Upper lobe of left lung (tissue), 6 donors: Measurements from ENCODE around the gene MAPK8IP1. TPM values are rescaled to one million over a fixed set of nuclear protein-coding genes. Genes with fewer than 3 reads are reported as not detected.
A peak's percentile ranks its signal among the peaks of the same experiment; 100 is the strongest.

Experiments
- ATAC-seq, 2 donors: fragments of 200-7000 bp; cut with Tn5 transposase; one replicate each; pipeline ENCODE4 v1.9.1; 2022; ENCODE audit warnings: mild to moderate bottlenecking in 2 of 2, moderate library complexity in 2 of 2; ENCODE audit not compliant: low FRiP score in 2 of 2
- DNase-seq, 2 donors: peaks; one replicate each; pipeline ENCODE4 v3.0.0-alpha.2; 2019 to 2020
- H3K27ac ChIP-seq, 4 donors: fragments of 200-600 bp; sonication (generic); one replicate each; pipeline ENCODE4 v1.5.1; 2016 to 2019
- H3K27me3 ChIP-seq, 4 donors: fragments of 200-600 bp; sonication (generic); one replicate each; pipeline ENCODE4 v1.5.1; 2017 to 2019
- H3K36me3 ChIP-seq, 4 donors: fragments of 200-600 bp; sonication (generic); one replicate each; pipeline ENCODE4 v1.5.1; 2016 to 2019
- H3K4me1 ChIP-seq, 4 donors: fragments of 200-600 bp; sonication (generic); one replicate each; pipeline ENCODE4 v1.5.1; 2018 to 2019
- H3K4me3 ChIP-seq, 4 donors: fragments of 200-600 bp; sonication (generic); one replicate each; pipeline ENCODE4 v1.5.1; 2017 to 2019; ENCODE audit warnings: mild to moderate bottlenecking in 2 of 4, moderate library complexity in 1 of 4
- H3K9me3 ChIP-seq, 4 donors: fragments of 200-600 bp; sonication (generic); one replicate each; pipeline ENCODE4 v1.5.1; 2018 to 2019
- CTCF ChIP-seq, 6 experiments: fragments of 450-650 bp in 4 of 6; fragments of 200-600 bp in 2 of 6; sonication (generic) in 2 of 6; IDR thresholded peaks; one replicate each; pipeline ENCODE4 v1.5.1; 2016 to 2019; ENCODE audit warnings: antibody characterized with exemption in 6 of 6
- EP300 ChIP-seq, 4 donors: sonication (generic); formaldehyde crosslinking; IDR thresholded peaks; one replicate each; pipeline ENCODE4 v1.5.1; 2017; ENCODE audit warnings: antibody characterized with exemption in 4 of 4, control low read depth in 2 of 4
- POLR2A ChIP-seq, 4 donors: fragments of 450-650 bp; IDR thresholded peaks; one replicate each; pipeline ENCODE4 v1.5.1; 2016 to 2017; ENCODE audit warnings: antibody characterized with exemption in 4 of 4, mild to moderate bottlenecking in 2 of 4
- POLR2AphosphoS5 ChIP-seq, 2 donors: sonication (generic); formaldehyde crosslinking; IDR thresholded peaks; one replicate each; pipeline ENCODE4 v1.5.1; 2017; ENCODE audit warnings: antibody characterized with exemption in 2 of 2
- WGBS, 2 donors: methylation state at CpG; one replicate each; pipeline ENCODE4 v1.1.5; 2017 to 2018; 5-methylcytosine and 5-hydroxymethylcytosine counted together
- total RNA-seq, 6 donors: library from RNA; depleted of rRNA in 4 of 6; stranded (reverse); fragments of >200 nt in 4 of 6; gene quantifications; one replicate each; pipeline versions ENCODE4 v1.1.0 to v1.2.1, GENCODE V29; 2016 to 2021
- donor health status: DM: no; HTN: no; CAD: no; lungs with moderate emphysema.
- donor health status: DM: no; HTN: yes; CAD: no; lungs with severe emphysema.

Gene MAPK8IP1
- total RNA-seq, 6 donors from 2014 or later = 2.1 to 16.0 (median 8.7) TPM

- TF ChIP-seq POLR2AphosphoS5 (IDR thresholded peaks at IDR 0.05) (no peak), POLR2A (IDR thresholded peaks at IDR 0.05) (no peak)
- 88 to 94% methylated on average over 1 of the region's 1 CpG for WGBS, 2 donors
Observed at GRCh38 chr11:45947885-45948284, 62.4 kb downstream of the MAPK8IP1 start.

GRCh38 chr11:45948356-45948755 lies 62.9 kb downstream of the MAPK8IP1 start:
- no peaks in the 10 kb centered on the region for H3K4me1 ChIP-seq
- no peaks in the 10 kb centered on the region for H3K9me3 ChIP-seq
- no peak for DNase-seq
- no peak overlapping the region for H3K27ac ChIP-seq
- 95 to 97% methylated on average over 3 of the region's 3 CpGs for WGBS, 2 donors
- ATAC-seq = no peak
- H3K27me3 ChIP-seq = no peaks in the 10 kb centered on the region
- no peak overlapping the region for H3K4me3 ChIP-seq
- TF ChIP-seq EP300 (IDR thresholded peaks at IDR 0.05) = no peak
- no peak for TF ChIP-seq CTCF (IDR thresholded peaks at IDR 0.05)
- no peak for TF ChIP-seq POLR2AphosphoS5 (IDR thresholded peaks at IDR 0.05)
- TF ChIP-seq POLR2A (IDR thresholded peaks at IDR 0.05) = no peak
- H3K36me3 ChIP-seq = peaks cover 19 to 97% (median 71%) of the 10 kb centered on the region in 4 donors

More at GRCh38 chr11:45947885-45948284, 62.4 kb downstream of the MAPK8IP1 start:
- no peaks in the 10 kb centered on the region for H3K9me3 ChIP-seq
- peaks cover 19 to 95% (median 67%) of the 10 kb centered on the region in 4 donors for H3K36me3 ChIP-seq
- H3K4me1 ChIP-seq = no peaks in the 10 kb centered on the region
- H3K27me3 ChIP-seq = no peaks in the 10 kb centered on the region
- H3K4me3 ChIP-seq = no peak overlapping the region
- H3K27ac ChIP-seq = no peak overlapping the region
- ATAC-seq = no peak
- DNase-seq = no peak

GRCh38 chr11:45949992-45950407 lies 64.5 kb downstream of the MAPK8IP1 start:
- TF ChIP-seq EP300 (IDR thresholded peaks at IDR 0.05) = no peak
- TF ChIP-seq POLR2AphosphoS5 (IDR thresholded peaks at IDR 0.05) = no peak
- TF ChIP-seq CTCF (IDR thresholded peaks at IDR 0.05) = no peak
- TF ChIP-seq POLR2A (IDR thresholded peaks at IDR 0.05) = no peak
- no peak for DNase-seq
- ATAC-seq = peak in 1 of 2 donors; percentile 29
- 100% methylated on average over 1 of the region's 1 CpG for WGBS, 2 donors
- Histone ChIP-seq H3K36me3 (peaks cover 19 to 95% (median 61%) of the 10 kb centered on the region in 4 donors), H3K4me3 (no peak overlapping the region), H3K27me3 (no peaks in the 10 kb centered on the region), H3K9me3 (no peaks in the 10 kb centered on the region), H3K4me1 (no peaks in the 10 kb centered on the region), H3K27ac (no peak overlapping the region)

Other genes starting within 250 kb of the MAPK8IP1 start
- 1 to 10 TPM; 1.6 to 7.4 (median 2.6) TPM for gene CHST1, start 220.0 kb upstream of the MAPK8IP1 start, total RNA-seq
- gene SLC35C1, start 80.5 kb upstream of the MAPK8IP1 start, total RNA-seq = 10 to 100 TPM; 18.3 to 50.9 (median 24.0) TPM
- gene CRY2, start 38.2 kb upstream of the MAPK8IP1 start, total RNA-seq = 100 to 1,000 TPM in 1 of 6 donors, 10 to 100 TPM in 5; 51.1 to 103 (median 63.2) TPM
- 1 to 10 TPM in 3 of 6 donors, under 1 TPM in 1, not detected in 2; 0.60 to 3.2 (median 1.7) TPM for gene FREY1, start 21.6 kb downstream of the MAPK8IP1 start, total RNA-seq
- 10 to 100 TPM; 22.9 to 43.0 (median 32.6) TPM for gene PEX16, start 32.2 kb downstream of the MAPK8IP1 start, total RNA-seq
- 10 to 100 TPM in 1 of 6 donors, 1 to 10 TPM in 5; 4.3 to 10.6 (median 7.1) TPM for gene LARGE2, start 37.0 kb downstream of the MAPK8IP1 start, total RNA-seq
- gene PHF21A, start 235.8 kb downstream of the MAPK8IP1 start, total RNA-seq = 10 to 100 TPM; 21.1 to 99.5 (median 52.2) TPM